NCI-H2107 (cell line): Measurements from ENCODE around the gene WDFY4.

Experiments
- DNase-seq: peaks from one replicate; lab custom pipeline; 2025; lab: John Stamatoyannopoulos, UW

Gene WDFY4

GRCh38 chr10:48945441-48946130 lies 260.9 kb downstream of the WDFY4 start:
- DNase-seq = no peak

- no peak for DNase-seq
Observed at GRCh38 chr10:48946332-48946731, 261.7 kb downstream of the WDFY4 start.

DNA sequence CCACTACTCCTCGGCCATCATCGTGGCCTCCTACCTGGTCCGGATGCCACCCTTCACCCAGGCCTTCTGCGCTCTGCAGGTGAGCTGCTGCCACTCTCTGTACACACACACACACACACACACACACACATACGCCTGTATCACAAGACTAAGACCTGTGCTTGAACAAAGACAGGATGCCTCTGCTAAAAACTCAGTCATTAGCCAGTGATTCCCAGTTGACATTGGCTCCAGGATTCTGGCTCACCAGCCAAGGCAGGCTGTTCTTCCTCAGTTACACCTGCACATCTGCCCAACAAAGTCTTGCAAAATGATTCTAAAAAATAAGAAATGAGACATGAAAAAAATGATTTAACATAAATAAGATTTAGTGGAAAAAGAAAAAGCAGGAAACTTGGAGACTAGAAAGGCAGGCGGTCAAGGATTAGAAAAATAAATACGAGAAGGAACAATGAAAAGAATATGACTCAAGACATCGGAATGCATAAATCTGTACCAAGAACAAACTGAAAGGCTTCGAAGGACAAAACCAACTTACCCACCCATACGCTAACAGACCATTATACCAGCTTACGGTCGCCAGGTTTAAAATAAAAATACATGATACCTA lies 262.3 kb downstream of the WDFY4 start:
- DNase-seq = no peak

DNA sequence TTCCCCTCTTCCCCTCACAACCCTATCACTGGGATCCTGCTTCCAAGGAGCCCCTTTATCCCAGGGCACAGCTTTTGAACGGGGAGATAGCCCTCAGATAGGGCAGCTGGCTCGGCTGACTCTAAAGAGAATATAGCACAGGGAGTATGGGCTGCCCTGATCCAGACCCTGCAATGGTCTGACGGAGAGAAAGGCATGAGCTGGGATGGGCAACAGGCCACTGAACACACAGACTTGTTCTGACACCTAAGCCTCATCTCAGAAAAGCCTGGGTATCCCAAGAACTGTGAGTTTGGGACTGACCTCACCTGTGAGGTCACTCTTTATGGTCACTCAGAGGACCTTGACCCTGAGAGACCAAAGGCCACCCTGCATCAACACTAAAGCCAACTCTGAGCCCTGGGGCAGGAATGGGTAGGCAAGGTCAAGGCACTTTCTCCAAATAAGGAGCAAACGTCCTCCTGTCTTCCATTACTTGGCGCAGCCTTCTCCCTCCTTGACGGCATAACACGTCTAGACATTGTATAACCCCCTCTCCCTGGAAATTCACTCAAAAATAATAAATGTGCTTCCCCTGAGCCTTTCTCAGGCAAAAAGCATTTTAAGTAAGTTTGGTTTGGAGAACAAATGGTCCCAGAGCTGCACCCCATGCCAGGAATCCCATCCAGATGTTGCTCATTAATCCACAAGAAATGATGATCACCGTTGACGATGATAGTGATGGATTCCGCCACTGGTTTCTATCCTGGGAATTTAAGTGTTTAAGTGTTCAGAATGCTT lies 263.2 kb downstream of the WDFY4 start:
- no peak for DNase-seq

- no peak for DNase-seq
Observed at GRCh38 chr10:48948470-48949037, 263.9 kb downstream of the WDFY4 start.

DNA sequence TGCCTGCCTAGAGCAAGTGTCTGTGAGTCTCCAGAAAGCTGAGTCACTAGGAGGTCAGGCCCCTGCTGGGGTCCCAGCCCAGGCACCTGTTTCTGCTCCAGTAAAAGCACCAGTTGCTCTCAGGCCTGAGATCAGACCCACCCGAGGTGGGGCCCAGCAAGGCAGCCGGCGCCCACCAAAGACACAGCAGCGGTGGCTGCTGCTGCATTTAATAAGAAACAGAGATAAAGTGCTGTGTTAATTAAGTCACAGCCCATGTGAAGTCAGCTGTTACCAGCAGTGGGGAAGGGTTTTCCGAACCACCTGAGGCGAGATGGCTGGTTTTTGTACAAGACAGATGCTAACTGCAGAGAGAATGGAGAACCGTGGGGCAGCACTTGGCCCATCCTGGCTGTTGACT lies 267.0 kb downstream of the WDFY4 start:
- no peak for DNase-seq

GRCh38 chr10:48957361-48958151 lies 272.9 kb downstream of the WDFY4 start:
- no peak for DNase-seq

- no peak for DNase-seq
Observed at GRCh38 chr10:48958598-48959190, 274.0 kb downstream of the WDFY4 start.

DNA sequence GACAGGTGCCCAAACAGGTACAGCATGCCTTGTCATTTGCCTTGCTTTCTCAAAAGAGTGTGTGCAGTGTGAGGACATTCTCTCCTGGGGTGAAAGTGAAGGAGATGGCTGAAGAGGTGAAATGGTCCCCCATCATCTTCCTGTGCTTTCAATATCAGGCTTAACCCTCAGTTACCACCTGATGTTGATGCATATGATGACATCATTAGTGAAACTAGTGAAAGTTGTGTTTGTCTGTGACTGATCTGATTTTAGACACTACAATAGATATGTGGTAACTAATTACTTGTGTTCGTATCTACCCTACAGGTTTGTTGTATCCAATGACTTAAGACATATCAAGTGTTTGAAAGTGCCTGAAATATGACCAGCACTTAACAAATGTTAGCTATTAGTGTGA lies 279.4 kb downstream of the WDFY4 start:
- no peak for DNase-seq

DNA sequence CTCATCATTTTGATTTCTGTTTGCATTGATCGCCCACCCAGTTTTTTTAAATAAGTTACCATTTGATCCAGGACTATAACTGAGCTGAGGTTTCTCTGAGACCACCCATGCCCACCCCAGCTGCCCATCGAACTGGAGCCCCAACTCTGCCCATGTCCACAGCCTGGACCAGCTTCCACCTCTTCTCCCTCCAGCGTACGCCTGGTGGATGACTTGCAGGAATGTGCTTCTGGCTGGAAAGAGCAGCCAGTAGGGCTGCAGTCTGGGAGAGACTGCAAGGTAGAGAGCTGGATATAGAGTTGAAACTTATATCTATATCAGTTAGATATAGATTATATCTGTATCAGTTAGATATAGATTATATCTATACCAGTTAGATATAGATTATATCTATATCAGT lies 280.8 kb downstream of the WDFY4 start:
- DNase-seq = no peak

GRCh38 chr10:48968036-48968435 lies 283.4 kb downstream of the WDFY4 start:
- no peak for DNase-seq

DNA sequence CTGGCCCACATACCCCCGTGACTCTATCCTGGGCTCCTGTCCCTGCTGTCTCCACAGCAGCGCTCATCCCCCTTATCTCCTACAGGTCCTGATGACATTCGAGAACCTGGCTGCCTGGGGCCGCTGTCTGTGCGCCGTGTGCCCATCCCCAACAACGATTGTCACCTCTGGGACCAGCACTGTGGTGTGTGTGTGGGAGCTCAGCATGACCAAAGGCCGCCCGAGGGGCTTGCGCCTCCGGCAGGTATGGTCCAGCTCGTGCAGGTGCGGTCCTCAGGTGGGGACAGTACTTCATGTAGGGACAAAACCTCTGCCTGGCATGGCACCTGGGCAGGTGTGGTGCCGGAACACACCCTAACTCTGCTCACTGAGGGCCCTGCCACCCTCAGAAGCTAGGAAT lies 285.4 kb downstream of the WDFY4 start:
- DNase-seq = no peak

GRCh38 chr10:48970654-48971053 lies 286.0 kb downstream of the WDFY4 start:
- no peak for DNase-seq

- DNase-seq = no peak
Observed at GRCh38 chr10:48973065-48973464, 288.4 kb downstream of the WDFY4 start.

- no peak for DNase-seq
Observed at GRCh38 chr10:48974510-48975156, 290.0 kb downstream of the WDFY4 start.

DNA sequence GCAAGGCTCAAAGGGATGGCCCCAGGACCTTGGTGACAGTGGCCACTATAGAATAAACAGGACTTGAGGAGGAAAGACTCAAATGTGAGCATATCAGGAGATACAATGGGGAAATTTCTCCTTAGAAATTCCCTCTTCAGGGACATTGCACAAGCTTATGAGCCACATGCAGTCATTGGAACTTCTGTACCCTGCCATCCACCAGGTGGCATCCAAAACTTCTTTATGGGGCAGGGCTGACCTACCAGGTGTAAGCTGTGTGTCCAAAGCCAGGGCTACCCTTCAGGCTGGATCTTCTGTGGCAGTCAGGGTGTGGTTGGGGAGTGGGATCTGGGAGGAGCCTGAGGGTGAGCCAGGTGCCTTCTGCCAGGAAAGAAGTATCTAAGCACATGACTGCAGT lies 291.5 kb downstream of the WDFY4 start:
- DNase-seq = no peak

GRCh38 chr10:48978318-48978717 lies 293.6 kb downstream of the WDFY4 start:
- DNase-seq = no peak

GRCh38 chr10:48981310-48981907 lies 296.7 kb downstream of the WDFY4 start:
- no peak for DNase-seq

DNA sequence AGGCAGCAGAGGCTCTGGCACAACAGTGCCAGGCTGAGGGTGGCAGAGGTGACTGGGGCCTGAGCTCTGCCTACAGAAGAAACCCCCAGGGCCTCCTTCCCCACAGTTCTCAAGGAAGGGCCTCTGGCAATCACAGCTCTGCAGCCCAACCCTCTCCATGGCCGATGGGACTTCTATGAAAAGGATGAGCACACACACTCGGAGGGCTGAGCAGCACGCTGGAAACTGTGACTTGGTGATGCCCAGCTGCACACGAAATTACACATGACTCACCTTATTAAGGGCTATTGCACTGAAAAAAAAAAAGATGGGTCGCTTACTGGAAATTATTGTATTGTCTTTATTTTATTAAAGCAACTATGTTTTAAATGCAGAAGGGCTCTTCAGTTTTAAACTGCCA lies 297.9 kb downstream of the WDFY4 start:
- DNase-seq = no peak

DNA sequence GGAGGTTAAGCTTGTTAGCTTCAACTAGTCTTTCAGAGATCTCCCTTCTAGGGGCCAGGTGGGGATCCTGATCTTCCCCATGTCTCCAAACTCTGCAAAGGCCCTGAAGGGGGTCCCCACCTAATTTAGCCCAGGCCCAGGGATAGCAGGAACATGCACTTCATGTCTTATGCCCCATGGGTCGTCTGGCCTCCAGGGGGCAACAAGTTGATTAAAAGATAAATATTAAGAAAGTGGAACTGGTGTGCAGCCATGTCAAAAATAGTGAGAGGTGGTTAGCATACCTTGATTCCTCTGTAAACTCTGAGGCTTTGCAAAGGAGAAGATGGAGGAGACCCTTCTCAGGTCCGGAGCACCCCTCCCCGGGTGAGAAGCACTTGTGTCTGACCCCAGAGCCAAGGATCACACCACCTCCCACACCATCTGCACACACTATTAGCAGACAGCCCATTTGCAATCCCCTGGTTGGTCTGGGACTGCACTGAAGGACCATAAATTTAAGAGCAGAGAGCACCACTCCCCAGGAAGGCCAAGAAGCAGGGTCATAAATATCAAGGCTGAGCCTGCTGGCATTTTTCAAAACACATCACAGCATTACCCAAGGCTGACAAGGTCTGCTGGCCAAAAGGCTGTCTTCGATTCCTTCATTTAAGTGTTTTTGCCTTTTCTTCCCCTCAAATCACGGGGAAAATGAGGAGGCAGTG lies 299.1 kb downstream of the WDFY4 start:
- no peak for DNase-seq
